IMR-90 (cell line): ENCODE measurements around the gene SLC8A3. TPM values are rescaled to one million over a fixed set of nuclear protein-coding genes. Genes with fewer than 3 reads are reported as not detected.

Experiments used
- ATAC-seq: fragments of 200-7000 bp; cut with Tn5 transposase; 2 replicates; pipeline ENCODE4 v1.9.1; 2020; ENCODE audit warnings: low read depth, mild to moderate bottlenecking, moderate library complexity
- BruUV-seq: library from RNA; stranded (reverse); fragments of 400-500 nt; replicated peaks from 2 replicates; lab custom pipeline; 2021; lab: Mats Ljungman, UMichigan
- CTCF ChIA-PET: fragments of 300-600 bp; formaldehyde crosslinking; extraction: SDS; loops from one replicate; lab custom pipeline; 2021; ENCODE audit warnings: antibody characterized with exemption; lab: Yijun Ruan, JAX
- POLR2A ChIA-PET: fragments of 300-600 bp; sonication (Branson Sonifier 250); formaldehyde crosslinking; loops from one replicate; lab custom pipeline; 2022; ENCODE audit warnings: antibody characterized with exemption; ENCODE audit not compliant: unreplicated experiment; lab: Charles Lee
- DNase-seq: peaks from one replicate; pipeline ENCODE4 v3.0.0; 2013
- H2AFZ ChIP-seq: replicated peaks from 2 replicates; pipeline ENCODE3; 2013; ENCODE audit warnings: low read length, mild to moderate bottlenecking; ENCODE audit not compliant: poor library complexity
- H2AK5ac ChIP-seq: 2 replicates; pipeline ENCODE4 v1.6.1; 2013; ENCODE audit warnings: low read depth, low read length, inconsistent platforms
- H2AK9ac ChIP-seq: replicated peaks from 2 replicates; pipeline ENCODE3; 2013; ENCODE audit warnings: mild to moderate bottlenecking, low read depth, low read length, moderate library complexity; ENCODE audit not compliant: poor library complexity
- H2BK120ac ChIP-seq: 2 replicates; pipeline ENCODE4 v1.6.1; 2013; ENCODE audit warnings: low read depth, low read length, inconsistent platforms
- H2BK15ac ChIP-seq: 3 replicates; pipeline ENCODE4 v1.6.1; 2013; ENCODE audit warnings: low read depth, low read length, inconsistent platforms
- H2BK20ac ChIP-seq: 2 replicates; pipeline ENCODE4 v1.6.1; 2013; ENCODE audit warnings: low read depth, mild to moderate bottlenecking, inconsistent platforms, low read length, moderate library complexity
- H2BK5ac ChIP-seq: 2 replicates; pipeline ENCODE4 v1.6.1; 2013; ENCODE audit warnings: mild to moderate bottlenecking, low read depth, low read length, inconsistent platforms; ENCODE audit not compliant: poor library complexity, severe bottlenecking
- H3K14ac ChIP-seq: replicated peaks from 2 replicates; pipeline ENCODE4 v1.6.1; 2013; ENCODE audit warnings: low read depth, low read length, inconsistent platforms
- H3K18ac ChIP-seq: 2 replicates; pipeline ENCODE4 v1.6.1; 2013; ENCODE audit warnings: low read depth, low read length, control low read depth
- H3K23ac ChIP-seq: 2 replicates; pipeline ENCODE4 v1.6.1; 2013; ENCODE audit warnings: low read depth, low read length, inconsistent platforms
- H3K27ac ChIP-seq: 2 replicates; pipeline ENCODE4 v1.5.1; 2013; ENCODE audit warnings: mild to moderate bottlenecking, control low read depth, low read length; ENCODE audit not compliant: insufficient read depth
- H3K27me3 ChIP-seq: 2 replicates; pipeline ENCODE4 v1.6.1; 2013; ENCODE audit warnings: low read length; ENCODE audit not compliant: control insufficient read depth, insufficient read depth
- H3K36me3 ChIP-seq: 2 replicates; pipeline ENCODE4 v1.6.1; 2013; ENCODE audit warnings: low read length, mixed read lengths; ENCODE audit not compliant: control insufficient read depth, insufficient read depth
- H3K4ac ChIP-seq: 2 replicates; pipeline ENCODE4 v1.6.1; 2013; ENCODE audit warnings: low read depth, low read length, inconsistent platforms
- H3K4me1 ChIP-seq: 2 replicates; pipeline ENCODE4 v1.6.1; 2013; ENCODE audit warnings: low read length, mixed read lengths; ENCODE audit not compliant: control insufficient read depth, insufficient read depth
- H3K4me2 ChIP-seq: 2 replicates; pipeline ENCODE4 v1.6.1; 2013; ENCODE audit warnings: low read depth, mild to moderate bottlenecking, control low read depth, low read length, moderate library complexity
- H3K4me3 ChIP-seq: 2 replicates; pipeline ENCODE4 v1.5.1; 2013; ENCODE audit warnings: low read depth, mild to moderate bottlenecking, control low read depth, low read length, moderate library complexity; ENCODE audit not compliant: insufficient read depth
- H3K56ac ChIP-seq: 2 replicates; pipeline ENCODE4 v1.6.1; 2013; ENCODE audit warnings: low read length, inconsistent platforms; ENCODE audit not compliant: insufficient read depth; ENCODE audit errors: extremely low read depth
- H3K79me1 ChIP-seq, 2 experiments: 2 replicates each; pipeline ENCODE4 v1.6.1; 2013; ENCODE audit warnings: low read length in 2 of 2, inconsistent platforms in 1 of 2, low read depth in 1 of 2
- H3K9ac ChIP-seq: 2 replicates; pipeline ENCODE4 v1.6.1; 2013; ENCODE audit warnings: low read depth, low read length, control low read depth
- H3K9me1 ChIP-seq: 2 replicates; pipeline ENCODE4 v1.6.1; 2013; ENCODE audit warnings: low read length, inconsistent platforms; ENCODE audit not compliant: insufficient read depth
- H3K9me3 ChIP-seq: 2 replicates; pipeline ENCODE4 v1.6.1; 2013; ENCODE audit warnings: low read length; ENCODE audit not compliant: control insufficient read depth, insufficient read depth
- H4K20me1 ChIP-seq: 2 replicates; pipeline ENCODE4 v1.6.1; 2013; ENCODE audit warnings: low read length, inconsistent platforms; ENCODE audit not compliant: insufficient read depth
- H4K5ac ChIP-seq: 2 replicates; pipeline ENCODE4 v1.6.1; 2013; ENCODE audit warnings: mild to moderate bottlenecking, low read depth, low read length, control low read depth
- H4K8ac ChIP-seq, 2 experiments: 2 replicates each; pipeline ENCODE4 v1.6.1; 2013; ENCODE audit warnings: low read depth in 2 of 2, low read length in 2 of 2, control low read depth in 1 of 2, inconsistent platforms in 1 of 2
- H4K91ac ChIP-seq: 2 replicates; pipeline ENCODE4 v1.6.1; 2013; ENCODE audit warnings: low read depth, low read length, inconsistent platforms; ENCODE audit not compliant: insufficient read depth
- MAFK ChIP-seq: IDR thresholded peaks from 2 replicates; pipeline ENCODE4 v1.6.1; 2012; ENCODE audit warnings: low read depth, low read length, improper control_type of control experiment
- RAD21 ChIP-seq: IDR thresholded peaks from 2 replicates; pipeline ENCODE4 v1.6.1; 2012; ENCODE audit warnings: low read length, improper control_type of control experiment
- RCOR1 ChIP-seq: IDR thresholded peaks from 2 replicates; pipeline ENCODE4 v1.6.1; 2012; ENCODE audit warnings: mild to moderate bottlenecking, low read length, improper control_type of control experiment; ENCODE audit not compliant: insufficient replicate concordance
- WGBS, 2 experiments: methylation state at CpG; one replicate each; pipeline versions ENCODE4 v1.1.5 to v1.1.7; 2013; ENCODE audit warnings: missing lambda C conversion rate in 2 of 2; ENCODE audit not compliant: insufficient read length in 1 of 2; ENCODE audit errors: extremely low coverage in 2 of 2; 5-methylcytosine and 5-hydroxymethylcytosine counted together
- dilution Hi-C: fragments of 300-500 bp; cut with HindIII; formaldehyde crosslinking; loops from one replicate; pipeline ENCODE4 v1.14.3; 2018; ENCODE audit warnings: low sequenced_read_pairs; ENCODE audit not compliant: unreplicated experiment
- in situ Hi-C: fragments of 300-500 bp; cut with MboI; formaldehyde crosslinking; loops from 3 replicates; pipeline ENCODE4 v1.14.3; 2019; ENCODE audit warnings: low sequenced_read_pairs, inconsistent platforms, mixed read lengths
- intact Hi-C: fragments of 100-400 bp; cut with micrococcal nuclease; formaldehyde crosslinking; loops from 2 replicates; pipeline ENCODE4 v1.10.0; 2022
- polyA plus RNA-seq, 3 experiments: library from polyadenylated mRNA; depleted of rRNA; stranded (reverse); fragments of >200 nt; gene quantifications; 2 replicates each; pipeline ENCODE4 v1.2.3, GENCODE V29; 2012; ENCODE audit warnings: low replicate concordance in 1 of 3
- total RNA-seq: library from RNA; depleted of rRNA; stranded (reverse); fragments of >200 nt; gene quantifications from 2 replicates; pipeline ENCODE4 v1.2.3, GENCODE V29; 2012

The SLC8A3 gene
- total and polyA plus RNA-seq, 2 of the 4 experiments (the other 2 are of a cell fraction), result under 0.01 TPM; not detected in 1

DNA sequence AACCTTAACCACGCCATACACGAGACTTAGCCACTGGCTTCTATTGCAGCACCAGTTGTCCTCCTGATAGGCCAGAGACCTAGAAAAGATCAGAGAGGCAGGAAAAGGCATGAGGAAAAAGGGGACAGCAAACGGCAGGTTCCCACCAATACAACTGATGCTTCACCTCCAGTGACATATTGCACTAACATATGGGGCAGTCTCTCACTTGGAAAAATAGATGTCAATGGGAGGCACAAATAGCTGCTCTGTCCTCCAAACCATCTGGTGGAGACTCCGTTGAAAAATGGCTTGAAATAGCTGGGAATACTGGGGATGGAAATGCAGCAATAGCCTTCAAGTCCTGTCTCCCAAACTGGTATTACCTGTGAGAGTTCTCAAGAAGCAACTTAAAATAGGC, 20.3 kb downstream of the SLC8A3 start:
- TF ChIP-seq MAFK, result no peak
- TF ChIP-seq RAD21, result no peak
- TF ChIP-seq RCOR1, result no peak

More for the DNA sequence above, 20.3 kb downstream of the SLC8A3 start:
- no peaks in the 10 kb centered on the region for H3K9me1 ChIP-seq
- dilution Hi-C loops, result no loop called here
- ATAC-seq (no peak), DNase-seq (no peak)
- H4K8ac ChIP-seq, result no peak overlapping the region
- no peaks in the 10 kb centered on the region for H4K20me1 ChIP-seq
- H4K5ac ChIP-seq, result no peak overlapping the region
- H3K27ac ChIP-seq, result no peak overlapping the region
- intact Hi-C loops, result no loop called here
- H2AFZ ChIP-seq, result no peak overlapping the region
- H4K91ac ChIP-seq, result no peak overlapping the region
- no peak overlapping the region for H3K23ac ChIP-seq
- H3K9ac ChIP-seq, result no peak overlapping the region
- no peak overlapping the region for H2BK15ac ChIP-seq
- H3K36me3 ChIP-seq, result no peaks in the 10 kb centered on the region
- WGBS, 2 experiments, result no CpG with 5 or more reads among the region's 4 CpGs
- H2BK5ac ChIP-seq, result no peak overlapping the region
- no peak overlapping the region for H3K4me2 ChIP-seq
- no peaks in the 10 kb centered on the region for H3K4me1 ChIP-seq
- H2AK5ac ChIP-seq, result no peak overlapping the region
- H3K27me3 ChIP-seq, result no peaks in the 10 kb centered on the region
- no peak overlapping the region for H2BK20ac ChIP-seq
- H3K9me3 ChIP-seq, result no peaks in the 10 kb centered on the region
- H3K79me1 ChIP-seq, result no peaks in the 10 kb centered on the region
- no peak overlapping the region for H2AK9ac ChIP-seq
- H3K18ac ChIP-seq, result no peak overlapping the region
- no peak overlapping the region for H3K4me3 ChIP-seq
- POLR2A ChIA-PET, result no interaction called here
- H3K56ac ChIP-seq, result no peak overlapping the region
- CTCF ChIA-PET, result no interaction called here
- BruUV-seq, result no TSS peak
- in situ Hi-C loops, result no loop called here
- no peak overlapping the region for H3K4ac ChIP-seq
- no peak overlapping the region for H2BK120ac ChIP-seq
- no peak overlapping the region for H3K14ac ChIP-seq
